UCSD-AML1 (cell line): ENCODE measurements around the gene CORO1C.

ENCODE experiments used
- DNase-seq: peaks from one replicate; lab custom pipeline; 2025; ENCODE audit not compliant: unreplicated experiment; lab: John Stamatoyannopoulos, UW

Gene CORO1C

DNA sequence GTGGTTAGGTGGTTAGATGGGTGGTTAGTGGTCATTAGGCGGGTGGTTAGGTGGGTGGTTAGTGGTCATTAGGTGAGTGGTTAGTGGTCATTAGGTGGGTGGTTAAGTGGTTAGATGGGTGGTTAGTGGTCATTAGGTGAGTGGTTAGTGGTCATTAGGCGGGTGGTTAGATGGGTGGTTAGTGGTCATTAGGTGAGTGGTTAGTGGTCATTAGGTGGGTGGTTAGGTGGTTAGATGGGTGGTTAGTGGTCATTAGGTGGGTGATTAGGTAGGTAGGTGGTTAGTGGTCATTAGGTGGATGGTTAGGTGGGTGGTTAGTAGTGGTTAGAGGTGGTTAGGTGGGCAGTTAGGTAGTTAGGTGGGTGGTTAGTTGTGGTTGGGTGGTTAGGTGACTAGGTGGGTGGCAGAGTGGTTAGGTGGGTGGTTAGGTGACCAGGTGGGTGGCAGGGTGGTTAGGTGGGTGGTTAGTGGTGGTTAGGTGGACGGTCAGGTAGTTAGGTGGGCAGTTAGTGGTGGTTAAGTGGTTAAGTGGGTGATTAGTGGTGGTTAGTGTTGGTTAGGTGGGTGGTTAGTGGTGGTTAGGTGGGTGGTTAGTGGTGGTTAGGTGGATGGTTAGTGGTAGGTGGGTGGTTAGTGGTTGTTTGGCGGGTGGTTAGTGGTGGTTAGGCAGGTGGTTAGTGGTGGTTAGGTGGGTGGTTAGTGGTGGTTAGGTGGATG, 125.5 kb downstream of the CORO1C start:
- DNase-seq: no peak

DNA sequence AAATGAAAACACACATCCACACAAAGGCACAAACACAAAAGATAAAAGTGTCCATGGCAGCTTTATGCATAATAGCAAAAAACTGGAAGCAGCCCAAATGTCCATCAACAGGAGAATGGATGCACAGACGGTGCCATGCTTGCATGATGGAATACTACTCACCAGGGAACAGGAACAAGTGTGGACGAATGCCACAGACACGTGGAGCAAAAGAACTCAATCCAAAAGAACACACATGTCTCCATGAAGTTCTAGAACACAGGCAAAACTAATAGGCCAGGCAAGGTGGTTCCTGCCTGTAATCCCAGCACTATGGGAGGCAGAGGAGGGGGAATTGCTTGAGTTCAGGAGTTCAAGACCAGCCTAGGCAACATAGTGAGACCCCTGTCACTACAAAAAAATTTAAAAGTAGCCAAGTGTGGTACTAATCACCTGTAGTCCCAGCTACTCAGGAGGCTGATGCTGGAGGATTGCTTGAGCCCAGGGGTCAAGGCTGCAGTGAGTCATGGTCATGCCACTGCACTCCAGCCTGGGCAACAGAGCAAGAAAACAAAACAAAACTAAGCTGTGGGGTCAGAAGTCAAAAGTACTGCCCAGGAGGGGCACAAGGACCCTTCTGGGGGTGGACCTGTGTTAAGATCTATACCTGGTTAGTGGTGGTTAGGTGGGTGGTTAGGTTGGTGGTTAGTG, 126.2 kb downstream of the CORO1C start:
- DNase-seq: no peak

DNA sequence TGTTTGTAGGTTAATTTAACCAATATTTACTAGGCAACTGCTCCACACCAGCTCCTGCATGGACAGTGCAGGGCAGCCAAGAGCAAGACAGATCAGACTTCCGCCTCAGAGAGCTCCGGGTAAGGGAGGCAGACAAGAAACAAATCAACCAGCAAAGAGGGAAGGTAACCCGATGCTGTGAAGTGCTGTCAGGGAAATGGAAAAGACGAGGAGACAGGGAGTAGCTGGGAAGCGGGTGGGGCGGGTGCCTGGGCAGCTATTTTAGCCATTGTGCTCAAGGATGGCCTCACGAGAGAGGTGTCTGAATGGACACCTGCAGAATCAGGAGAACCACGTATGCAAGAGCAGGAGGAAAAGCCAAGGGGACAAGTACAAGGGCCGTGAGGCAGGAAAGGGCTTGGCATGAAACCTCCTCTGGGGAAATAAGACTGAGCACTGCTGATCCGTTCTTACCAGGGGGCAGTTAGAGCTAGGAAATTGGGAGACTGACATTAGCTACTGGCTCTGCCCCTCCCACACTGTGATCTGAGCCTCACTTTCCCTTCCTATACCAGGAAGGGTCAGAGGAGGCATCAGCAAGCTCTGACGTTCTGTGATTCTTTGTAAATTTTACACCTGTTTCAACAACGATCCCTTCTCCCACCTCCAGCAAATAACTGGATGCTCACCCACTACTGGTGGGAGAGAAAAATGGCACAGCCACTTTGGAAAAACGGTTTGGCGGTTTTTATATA, 126.9 kb downstream of the CORO1C start:
- no peak for DNase-seq

DNA sequence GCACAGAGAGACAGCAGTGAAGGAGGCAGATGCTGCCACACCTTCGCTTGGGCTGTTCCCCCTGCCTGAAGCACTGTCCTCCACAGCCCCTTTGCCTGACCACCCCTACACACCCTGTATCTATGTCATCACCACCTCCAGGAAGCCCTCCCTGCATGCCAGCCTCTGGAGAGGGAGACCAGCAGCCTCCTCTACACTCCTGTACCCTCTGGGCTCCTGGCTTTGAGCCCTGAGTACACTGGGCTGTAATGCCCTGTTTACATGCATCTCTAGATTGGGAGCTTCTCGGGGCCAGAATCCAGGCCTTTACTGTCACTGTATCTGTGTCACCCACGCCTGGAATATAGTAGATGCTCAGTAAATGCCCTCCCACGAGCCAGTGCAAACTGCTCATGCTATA, 127.6 kb downstream of the CORO1C start:
- DNase-seq: no peak

DNA sequence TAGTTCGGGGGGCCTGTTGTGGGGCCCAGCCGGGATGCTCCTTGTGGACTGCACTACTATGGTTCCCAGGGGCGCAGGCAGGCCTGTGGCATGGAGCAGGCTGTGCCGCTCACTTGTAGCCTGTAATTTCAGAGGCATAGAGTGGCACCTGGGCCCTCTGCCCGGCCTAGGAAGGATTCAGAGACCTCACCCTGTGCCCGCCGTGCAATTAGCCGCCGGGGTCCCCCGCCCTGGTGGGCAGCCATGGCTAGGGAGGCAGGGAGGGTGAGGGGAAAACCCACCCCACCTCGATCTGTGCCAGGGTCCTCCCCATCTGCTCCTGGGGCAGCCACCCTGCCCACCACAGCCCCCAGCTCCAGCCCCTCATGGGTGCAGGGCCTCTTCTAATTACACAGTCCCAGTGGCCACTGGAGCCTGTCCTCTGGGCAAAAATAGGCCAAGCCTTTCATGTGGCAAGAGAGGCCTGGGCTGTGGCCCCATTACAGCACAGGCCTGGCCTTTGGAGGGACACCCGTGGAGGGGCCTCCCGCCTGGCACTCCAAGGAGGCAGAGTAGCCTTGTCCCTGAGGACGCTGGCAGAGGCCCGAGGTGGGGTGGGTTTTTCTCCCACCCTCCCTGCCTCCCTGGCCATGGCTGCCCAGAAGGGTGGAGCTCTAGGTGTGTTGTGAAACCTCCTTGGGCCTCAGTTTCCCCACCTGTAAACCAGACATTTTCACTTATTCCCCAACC, 128.2 kb downstream of the CORO1C start:
- no peak for DNase-seq

DNA sequence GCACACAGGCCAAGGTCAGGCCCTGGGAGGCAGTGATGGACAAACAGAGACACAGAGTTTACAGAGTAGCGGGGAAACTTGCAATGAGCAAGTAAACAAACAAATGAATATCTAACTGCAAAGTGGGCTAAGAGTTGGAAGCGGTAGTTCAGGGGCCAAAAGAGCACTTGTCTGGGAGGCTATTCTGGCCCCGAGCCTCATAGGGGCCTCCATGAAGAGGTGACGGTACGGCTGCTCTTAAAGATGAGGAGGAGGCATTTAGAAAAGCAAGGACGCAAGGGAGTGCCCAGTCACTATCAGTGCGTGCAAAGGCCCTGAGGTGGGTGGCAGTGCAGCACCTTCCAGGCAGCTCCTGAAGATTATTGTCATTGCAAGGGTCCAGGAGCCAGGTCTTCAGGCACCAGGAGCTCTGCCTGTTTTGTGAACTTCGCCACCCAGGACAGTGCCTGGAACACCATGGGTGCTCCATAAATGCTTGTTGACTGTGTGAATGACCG, 129.1 kb downstream of the CORO1C start:
- DNase-seq: no peak

DNA sequence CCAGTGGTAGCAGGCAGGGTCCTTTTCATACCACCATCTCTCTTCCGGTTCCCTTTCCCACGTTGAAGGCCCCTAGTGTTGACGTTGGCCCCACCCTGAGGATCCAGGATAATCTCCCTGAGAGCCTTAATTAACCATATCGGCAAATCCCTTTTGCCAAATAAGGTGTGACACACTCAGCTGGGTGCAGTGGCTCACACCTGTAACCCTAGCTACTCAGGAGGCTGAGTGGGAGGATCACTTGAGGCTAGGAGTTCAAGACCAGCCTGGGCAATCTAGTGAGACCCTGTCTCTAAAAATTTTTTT, 130.7 kb downstream of the CORO1C start:
- no peak for DNase-seq

DNA sequence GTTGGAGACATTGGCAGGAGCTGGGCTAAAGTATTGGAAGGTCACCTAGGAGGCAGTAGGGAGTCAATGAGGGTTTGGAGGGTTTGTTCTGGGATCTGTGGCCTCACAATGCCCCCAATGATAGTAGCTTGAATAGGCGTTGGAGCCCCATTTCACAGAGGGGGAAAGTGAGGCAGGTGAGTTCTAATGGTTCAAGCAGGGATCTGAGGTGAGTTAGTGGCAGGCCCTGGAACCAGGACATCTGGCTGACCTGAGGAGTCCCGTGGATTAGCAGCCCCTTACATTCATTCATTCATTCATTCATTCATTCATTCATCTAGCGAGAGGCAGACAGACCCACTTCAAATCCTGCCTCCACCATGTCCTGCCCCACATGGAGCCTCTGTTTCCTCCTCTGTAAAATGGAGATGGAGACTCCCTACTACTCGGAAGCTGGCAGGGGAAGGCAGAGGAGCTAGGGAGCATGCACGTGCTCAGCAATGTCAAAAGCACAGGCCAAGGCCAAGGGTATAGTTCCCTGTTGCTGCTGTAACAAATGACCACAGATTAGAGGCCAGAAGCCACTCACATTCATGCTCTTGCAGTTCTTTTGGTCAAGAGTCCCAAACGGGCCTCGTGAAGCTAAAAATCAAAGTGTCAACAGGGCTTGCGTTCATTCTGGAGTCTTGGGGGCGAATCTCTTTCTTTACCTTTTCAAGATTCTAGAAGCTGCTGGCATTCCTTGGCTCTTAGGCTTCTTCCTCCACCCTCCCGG, 131.2 kb downstream of the CORO1C start:
- DNase-seq: no peak

DNA sequence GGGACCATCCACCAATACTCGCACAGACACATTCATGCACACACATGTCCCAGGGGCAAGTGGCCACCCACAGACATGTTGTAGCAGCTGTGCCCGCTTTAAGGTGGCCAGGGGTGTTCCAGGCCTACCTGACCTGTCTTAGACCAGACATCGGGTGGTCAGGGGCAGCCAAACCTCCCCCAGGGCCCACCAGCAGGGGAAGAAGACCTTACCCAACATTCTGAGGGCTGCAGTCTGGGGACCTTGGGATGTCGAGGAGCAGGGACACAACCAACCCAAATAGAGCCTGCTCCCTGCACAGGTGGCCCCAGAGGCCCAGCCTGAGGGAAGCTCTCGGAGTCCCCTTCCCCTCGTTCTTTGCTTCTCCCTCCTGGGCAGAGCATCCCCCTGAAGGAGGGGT, 131.8 kb downstream of the CORO1C start:
- no peak for DNase-seq

DNA sequence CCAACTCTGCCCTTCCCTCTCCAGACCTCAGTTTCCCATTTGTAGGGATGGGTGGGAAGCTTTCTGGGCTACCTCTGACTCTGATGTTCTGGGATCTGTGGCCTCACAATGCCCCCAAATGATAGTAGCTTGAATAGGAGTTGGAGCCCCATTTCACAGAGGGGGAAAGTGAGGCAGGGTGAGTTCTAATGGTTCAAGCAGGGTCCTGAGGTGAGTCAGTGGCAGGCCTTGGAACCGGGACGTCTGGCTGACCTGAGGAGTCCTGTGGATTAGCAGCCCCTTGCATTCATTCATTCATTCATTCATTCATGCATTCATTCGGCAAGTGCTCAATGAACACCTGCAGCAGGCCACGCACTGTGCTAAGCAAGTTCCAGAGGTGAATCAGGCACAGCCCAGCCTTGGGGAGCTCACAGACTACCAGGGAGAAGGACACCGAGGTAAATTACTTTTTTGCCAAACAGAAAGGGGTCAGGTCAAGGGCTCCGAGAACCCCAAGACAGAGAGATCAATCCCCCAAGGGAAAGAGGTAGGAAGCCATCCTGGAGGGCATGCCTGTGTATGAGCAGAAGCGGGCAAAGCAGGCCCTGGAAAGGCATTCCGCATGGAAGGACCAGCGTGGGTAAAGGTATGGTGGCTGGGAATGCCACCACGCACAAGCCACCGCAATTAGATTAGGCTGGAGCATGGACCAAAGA, 132.6 kb downstream of the CORO1C start:
- no peak for DNase-seq

DNA sequence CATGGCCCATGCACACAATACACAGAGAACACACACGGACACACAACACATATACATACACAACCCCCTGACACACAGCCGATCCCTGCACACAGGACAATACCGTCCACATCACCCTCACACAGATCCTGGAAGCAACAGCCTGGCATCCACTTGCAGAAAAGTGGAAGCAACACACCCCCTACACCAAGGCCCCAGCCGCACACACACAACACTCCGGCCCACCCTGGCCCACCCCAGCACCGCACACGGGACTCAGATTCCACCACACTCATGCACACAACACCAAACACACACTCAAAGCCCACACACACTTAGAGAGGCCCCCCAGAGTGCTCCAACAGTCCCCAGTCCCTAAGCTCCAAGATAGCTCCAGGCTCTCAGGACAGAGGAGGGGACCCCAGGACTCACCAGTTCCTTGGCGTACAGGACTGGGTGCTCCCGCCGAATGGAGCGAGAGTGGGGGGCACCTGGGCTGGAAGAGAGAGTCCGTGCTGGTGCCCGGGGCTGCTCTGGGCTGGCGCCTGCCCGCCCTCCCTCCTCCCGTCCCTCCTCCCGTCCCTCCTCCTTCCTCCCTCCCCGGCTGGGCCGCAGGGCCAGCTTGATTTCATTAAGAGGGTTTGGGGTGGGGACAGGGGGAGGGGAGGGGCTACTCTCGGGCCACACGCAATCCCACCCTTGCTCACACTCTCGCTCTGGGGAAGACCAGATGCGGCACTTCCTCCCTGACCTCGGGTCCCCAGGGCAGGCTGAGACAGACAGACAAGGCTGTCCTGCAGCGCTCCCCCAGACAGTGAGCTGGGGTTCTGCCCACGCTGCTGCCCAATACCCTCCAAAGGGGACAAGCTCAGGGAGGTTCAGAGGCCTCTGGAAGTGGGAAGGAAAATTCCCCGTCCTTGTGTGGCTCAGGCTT, 133.5 kb downstream of the CORO1C start, which contains the start of gene TMEM119:
TSS of gene TMEM119 (minus strand) at position 526 of the 913 bp plus-strand sequence. CDS start 5,701 bp downstream, outside the sequence.
- no peak for DNase-seq

DNA sequence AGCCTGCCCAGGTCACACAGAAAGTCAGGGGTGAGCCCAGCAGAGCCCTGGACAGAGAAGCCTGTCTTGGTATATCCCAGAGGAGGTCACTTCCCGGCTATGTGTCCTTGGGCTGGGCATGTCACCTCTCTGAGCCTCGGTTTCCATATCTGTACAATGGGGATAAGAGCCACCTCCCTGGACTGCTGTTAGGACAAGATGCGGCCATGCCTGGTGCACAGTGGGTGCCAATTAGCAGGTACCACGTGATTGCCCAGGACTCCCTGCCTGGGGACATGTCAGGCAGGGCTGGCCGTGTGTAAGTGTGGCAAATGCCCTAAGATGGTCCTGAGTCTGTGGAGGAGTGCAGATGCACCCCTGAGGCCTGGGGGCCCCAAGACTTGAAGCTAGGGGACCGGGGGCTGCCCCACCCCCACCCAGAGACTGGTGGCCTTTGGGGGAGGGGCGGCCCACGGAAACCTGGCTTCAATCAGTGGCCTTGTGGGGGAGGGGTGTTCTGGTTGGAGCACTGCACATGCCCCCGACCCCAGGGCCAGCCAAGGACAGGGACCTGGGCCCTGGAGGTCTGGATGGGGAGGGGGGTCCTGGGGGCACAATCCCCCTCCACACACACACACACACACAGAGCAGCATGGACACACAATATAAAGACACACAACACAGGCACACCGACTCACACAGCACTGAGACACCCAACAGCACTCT, 134.3 kb downstream of the CORO1C start:
- no peak for DNase-seq

DNA sequence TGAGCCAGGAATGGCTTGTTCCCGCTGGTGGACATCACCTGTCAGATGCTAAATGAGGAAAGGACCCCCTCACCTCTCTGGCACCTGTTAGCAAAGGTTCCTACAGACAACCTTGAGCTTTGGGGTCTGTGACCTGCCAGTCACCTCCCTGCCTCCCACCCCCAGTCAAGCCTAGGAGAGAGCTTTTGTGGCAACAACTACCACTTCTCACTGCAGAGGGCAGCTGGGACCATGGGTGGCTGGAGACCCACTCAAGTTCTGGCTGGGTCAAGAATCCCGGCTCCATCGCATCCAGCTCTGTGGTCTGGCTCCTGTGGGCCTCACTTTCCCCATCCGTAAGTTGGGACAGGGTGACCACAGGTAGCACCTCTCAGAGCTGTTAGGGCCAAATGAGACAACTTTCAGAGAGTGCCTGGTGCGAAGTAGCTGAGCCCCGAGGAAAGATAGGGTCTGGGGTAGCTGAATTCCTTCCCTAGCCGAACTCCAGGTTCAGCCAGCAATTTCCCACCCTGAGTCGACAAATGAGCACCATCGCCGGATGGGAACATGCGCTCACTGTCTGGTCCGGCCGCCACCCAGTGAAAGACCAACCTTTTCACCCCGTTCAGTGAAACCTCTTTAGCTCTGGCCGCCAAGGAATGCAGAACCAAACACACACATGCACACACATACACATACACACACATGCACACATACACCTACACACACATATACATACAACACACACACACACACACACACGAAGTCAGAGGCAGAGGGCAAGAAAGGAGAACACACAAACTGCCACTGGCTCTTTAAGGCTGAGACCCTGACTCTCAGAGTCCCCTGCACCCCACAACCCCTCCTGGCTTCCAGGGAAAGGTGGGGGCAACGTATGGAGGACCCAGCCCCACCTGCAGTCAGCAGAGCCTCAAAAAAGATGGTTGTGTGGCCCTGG, 135.3 kb downstream of the CORO1C start:
- no peak for DNase-seq
